HG02852 (cell line): Measurements from ENCODE around the gene WASF1.
A peak's percentile ranks its signal among the peaks of the same experiment; 100 is the strongest.

ENCODE experiments used
- ATAC-seq: cut with Tn5 transposase; IDR thresholded peaks from one replicate; pipeline ENCODE4 v1.9.1; 2021; ENCODE audit warnings: mild to moderate bottlenecking, moderate library complexity; ENCODE audit not compliant: unreplicated experiment

Gene WASF1

DNA sequence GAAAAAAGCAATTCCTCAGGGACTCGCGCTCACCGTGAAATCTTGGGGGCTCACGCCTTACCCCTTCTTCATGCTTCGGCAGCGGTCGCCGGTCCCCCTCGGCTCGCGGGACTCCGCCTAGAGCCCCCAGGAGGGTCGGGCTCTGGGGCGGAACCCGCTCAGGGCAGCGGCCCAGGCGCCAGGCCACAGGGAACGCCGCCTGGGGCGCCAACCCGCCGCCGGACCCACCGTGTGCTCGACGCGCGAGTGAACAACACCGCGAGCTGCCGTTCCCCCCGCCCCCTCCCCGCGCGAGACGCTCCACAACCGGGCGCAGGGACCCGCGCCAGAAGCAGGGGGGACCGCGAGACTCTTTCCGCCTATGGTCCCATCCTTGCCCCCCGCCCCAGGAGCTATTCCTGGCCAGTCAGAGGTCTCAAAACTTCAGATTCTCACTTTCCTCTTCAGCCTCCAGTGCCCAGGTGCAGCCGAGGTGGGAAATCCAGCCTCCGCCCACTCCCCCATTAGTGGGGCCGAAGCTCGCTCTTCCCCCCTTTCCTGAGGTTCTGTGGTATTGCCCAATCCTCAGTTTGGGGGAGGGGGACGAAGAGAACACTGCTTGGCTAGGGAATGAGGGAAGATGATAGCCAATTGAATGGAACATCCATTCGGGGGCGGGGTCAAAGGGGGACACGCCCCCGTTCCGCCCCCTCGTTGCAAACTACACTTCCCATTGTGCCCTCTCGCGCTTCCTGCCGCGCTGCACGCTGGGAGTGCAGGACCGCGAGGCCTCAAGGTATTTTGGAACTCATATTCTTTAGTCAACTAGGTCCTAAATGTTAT lies at the start of gene WASF1:
WASF1 (minus strand) TSS at position 265 of the 822 bp plus-strand sequence. CDS start 52,069 bp downstream, outside the sequence.
- ATAC-seq, result peak; percentile 81

DNA sequence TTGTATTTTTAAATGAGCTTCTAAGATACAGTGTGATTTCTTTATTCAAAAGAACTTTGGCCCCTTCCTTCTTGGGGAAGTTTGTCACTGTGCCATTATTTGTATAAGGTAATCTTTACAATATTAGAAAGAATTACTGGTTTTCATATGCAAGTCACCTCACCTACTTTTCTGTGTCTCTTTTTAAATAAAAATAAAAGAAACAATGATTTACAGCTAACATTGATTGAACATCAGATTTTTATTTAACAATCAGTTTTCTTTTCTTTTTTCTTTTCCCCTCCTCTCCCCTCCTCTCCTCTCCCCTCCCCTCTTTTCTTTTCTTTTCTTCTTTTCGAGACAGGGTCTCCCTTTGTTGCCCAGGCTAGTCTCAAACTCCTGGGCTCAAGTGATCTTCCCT lies 46.8 kb upstream of the WASF1 start:
- ATAC-seq, result no peak

DNA sequence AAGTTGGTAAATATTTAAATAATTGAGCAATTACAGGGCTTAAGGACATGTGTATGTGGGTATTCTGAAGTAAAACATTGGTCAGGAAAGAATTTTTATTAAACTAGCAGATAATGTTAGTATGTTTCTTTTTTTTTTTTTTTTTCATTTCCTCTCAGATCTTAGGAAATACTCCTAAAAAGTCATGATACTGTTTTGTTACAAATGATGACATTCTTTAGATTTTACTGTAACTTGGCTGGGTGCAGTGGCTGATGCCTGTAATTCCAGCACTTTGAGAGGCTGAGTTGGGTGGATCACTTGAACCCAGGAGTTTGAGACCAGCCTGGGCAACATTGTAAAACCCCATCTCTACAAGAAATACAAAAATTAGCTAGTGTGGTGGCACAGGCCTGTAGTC lies 42.3 kb upstream of the WASF1 start:
- no peak for ATAC-seq

DNA sequence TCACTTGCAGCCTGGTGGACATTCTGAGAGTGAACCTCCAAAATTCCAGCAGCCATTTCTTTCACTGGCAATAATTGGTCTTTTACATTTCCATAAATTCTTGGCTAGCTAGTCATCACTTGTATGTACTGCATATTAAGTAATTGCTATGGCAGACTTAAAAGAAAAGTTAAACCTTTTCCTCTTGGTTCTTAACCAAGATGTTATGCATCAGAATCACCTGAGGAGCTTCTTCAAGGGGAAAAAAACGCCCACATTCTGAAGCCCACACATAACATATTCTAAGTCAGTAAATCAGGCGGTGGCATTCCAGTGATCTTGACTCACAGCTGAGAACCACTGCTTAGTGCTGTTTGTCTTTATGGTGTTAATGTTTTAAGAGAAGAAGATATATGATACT lies 37.8 kb upstream of the WASF1 start:
- no peak for ATAC-seq

DNA sequence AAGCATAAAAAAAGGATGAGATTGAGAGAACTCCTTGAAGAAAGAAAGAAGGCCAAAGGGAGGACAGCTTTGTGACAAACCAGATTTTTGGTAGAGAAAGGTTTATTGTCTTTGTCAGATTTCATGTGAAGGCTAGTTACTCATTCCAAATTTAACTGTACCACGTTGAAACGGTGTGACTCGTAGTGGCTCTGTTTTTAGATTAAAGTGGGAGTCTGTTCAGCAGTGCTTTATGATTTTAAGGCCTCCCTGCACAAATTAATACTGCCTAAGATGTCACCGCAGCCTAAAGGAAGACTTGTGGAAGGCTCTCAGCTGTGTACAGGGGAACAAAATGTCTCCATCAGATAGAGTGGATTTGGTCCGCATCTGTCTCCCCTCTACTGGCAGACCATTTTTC lies 36.7 kb upstream of the WASF1 start:
- no peak for ATAC-seq

DNA sequence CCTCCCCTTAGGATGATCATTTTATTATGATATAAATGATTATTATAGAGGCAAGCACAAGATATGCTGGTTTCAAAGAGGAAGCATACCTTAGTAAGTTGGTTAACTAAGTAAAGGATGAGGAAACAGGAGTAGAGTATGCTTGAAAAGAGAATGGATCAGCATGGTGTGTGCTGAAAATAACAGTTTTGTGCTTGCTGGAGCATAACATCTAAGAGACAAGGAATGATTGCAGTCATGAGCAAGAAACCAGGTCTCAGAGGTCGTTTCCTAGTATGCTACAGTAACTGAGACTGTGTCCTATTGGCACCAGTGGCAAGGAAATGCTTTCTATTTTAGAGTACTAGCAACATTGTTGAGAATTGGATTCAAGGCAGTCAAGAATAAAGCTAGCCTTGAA lies 34.9 kb upstream of the WASF1 start:
- ATAC-seq, result no peak

DNA sequence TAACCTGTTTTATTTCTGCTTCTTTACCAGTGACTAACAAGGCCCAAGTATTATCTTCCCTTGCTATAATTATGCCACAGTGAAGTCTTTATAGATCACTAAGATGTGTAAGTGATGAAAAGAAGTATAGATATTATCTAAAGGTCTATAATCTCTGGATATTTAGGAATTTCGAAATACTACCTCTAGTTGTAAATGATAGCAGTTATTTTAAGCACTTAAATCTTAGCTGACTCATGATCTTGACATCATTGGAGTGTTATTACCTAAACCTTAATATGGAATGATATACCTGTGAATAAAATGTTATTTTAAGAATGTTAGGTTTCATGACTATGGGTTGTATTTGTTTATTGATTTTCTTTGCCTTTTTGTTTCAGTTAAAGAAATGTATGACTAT lies 32.3 kb upstream of the WASF1 start:
- ATAC-seq, result no peak

DNA sequence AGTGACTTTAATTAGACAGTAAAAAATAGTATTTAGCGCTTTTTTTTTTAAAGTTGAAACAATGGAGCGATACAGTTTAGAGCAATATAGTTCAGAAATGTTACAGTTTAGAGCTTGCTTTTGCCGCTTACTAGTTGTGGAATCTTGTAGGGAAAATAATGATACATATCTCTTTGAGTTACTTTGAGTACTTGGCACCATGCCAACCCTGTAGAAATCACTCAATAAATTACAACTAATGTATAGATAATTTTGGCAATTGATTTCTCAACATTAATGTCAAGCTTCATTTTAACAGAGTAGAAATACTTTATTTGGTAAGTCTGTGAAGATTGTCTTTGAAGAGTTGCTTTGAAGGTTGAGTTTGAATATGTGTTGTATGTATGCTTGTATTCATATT lies 28.2 kb upstream of the WASF1 start:
- ATAC-seq, result no peak

DNA sequence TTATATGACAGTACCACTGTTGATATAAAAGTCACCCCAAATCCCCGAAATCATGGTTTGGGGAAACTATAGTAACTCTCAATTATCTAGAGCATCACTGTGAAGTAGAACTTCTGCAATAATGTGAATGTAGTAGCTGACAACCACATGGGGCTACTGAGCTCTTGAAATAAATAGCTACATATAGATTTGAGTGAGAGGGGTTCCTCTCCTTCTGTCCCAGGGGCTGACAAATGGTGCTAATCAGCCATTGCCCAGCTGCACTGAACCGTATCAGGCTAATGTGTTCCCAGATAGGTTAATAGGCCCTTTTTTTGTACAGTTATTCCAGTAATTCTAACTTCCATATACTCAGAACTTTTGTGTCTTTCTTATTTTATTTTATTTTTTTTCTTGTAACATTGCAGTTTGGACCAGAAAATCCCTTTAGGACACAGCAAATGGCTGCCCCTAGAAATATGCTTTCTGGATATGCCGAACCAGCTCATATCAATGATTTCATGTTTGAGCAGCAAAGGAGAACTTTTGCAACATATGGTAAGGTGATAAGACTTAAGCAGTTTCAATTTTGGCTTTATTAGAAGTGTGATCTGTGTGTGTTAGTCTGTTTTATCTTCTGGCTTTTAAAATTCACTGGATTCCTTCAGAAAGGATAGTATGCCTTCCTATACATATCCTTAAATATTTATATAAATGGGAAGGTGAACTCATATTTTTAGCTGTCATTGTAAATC lies 21.8 kb upstream of the WASF1 start:
- ATAC-seq, result no peak

DNA sequence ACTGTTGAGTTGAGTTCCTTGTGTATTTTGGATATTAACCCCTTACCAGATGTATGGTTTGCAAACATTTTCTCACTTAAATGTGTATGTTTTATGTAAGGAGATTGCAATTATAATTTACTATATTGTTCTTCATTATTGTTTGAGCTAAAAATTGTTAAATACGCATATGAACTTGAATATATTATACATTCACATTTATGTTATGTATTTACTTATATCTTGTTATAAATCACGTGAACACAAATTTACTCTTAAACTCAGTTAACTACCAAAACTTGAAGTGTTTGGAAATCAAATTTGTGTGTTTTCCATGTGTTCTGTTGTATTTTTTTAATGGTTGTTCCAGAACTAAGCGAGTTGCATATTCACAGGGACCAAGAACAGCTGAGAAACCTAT lies 19.1 kb upstream of the WASF1 start:
- no peak for ATAC-seq

DNA sequence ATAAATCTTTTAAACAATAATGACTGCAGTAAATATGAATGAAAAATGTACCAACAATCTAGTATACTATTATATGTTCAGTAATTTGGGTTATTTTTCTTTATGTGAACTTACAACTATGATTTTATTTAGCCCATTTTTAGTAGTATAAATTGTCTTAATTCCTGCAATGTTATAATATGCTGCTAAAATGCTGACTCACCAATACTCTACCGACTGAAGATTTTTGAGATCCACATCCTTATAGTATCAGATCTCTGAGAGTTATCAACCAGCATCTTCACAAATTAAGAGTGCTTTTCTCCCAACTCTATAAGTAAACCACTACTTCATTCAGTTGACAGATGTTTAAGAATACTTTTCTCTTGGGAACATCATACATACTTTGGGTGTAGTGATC lies 17.4 kb upstream of the WASF1 start:
- ATAC-seq, result no peak

DNA sequence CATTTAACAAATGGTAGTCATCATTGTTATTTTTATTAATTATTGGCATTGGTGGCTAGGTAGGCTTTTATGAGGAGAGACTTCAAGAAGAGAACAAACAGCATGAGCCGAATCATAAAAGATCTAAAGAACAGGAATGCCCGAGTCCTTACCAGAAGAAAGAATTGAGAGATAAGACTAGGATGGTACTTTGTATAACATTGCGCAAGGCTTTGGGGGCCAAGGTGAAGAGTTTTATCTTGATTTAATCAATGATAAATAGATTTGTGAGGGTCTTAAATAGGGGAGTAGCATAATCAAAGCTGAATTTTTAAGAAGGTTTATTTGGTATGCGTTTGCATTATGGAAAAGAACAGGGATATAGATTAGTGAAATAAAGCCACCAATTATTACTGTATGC lies 16.2 kb upstream of the WASF1 start:
- ATAC-seq, result no peak

DNA sequence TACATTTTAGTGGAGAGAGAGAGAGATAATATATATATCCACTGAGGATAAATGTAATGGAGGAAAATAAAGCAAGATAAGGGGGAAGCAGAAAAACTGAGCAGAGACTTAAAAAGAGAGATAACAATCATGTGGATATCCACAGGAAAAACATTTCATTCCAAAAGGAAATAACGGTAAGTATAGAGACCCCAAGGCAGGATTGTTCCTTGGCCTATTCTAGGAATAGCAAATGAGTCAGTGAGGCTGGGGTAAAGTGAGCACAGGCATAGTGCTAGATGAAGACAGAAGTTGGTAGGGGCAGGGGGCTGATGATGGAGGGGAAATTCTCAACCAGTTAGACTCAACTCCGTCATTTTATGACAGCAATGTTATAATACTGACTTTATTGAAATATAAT lies 12.0 kb upstream of the WASF1 start:
- no peak for ATAC-seq

DNA sequence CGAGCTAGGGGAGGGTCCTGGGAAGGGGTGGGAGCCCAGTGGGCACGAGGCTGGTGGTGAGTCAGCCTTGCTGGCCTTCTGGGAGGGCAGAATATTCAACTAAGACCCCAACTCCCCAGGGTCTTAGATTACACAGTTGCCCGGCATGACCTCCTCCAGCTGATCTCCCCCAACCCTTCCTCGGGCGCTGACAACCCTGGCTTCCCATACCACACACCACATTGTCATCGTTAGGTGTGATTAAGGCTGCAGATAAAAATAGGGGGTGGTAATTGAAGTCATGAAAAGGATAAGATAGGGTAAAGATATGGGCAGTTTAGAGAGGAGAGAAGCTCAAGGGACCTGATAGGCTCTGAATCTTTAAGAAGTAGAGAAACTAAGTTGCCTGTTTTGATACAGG lies 11.3 kb upstream of the WASF1 start:
- no peak for ATAC-seq

DNA sequence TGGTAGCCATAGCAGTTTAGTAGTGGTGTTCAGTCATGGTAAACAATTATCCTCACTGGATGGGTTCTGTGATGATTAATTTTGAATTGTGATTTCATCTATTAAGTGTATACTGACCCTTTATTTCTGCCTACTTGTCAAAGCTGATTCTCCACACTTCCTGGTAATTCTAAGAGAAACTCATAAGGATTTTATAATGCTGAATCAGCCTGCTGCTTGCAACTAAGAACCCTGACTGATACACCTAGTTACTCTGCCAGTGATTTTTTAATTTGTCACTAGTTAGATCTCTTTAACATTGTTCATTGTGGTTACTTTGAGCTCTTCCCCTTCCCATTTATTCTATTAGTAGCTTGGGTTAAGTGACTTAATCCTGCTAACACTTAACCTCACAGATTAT lies 9.3 kb upstream of the WASF1 start:
- ATAC-seq, result no peak

DNA sequence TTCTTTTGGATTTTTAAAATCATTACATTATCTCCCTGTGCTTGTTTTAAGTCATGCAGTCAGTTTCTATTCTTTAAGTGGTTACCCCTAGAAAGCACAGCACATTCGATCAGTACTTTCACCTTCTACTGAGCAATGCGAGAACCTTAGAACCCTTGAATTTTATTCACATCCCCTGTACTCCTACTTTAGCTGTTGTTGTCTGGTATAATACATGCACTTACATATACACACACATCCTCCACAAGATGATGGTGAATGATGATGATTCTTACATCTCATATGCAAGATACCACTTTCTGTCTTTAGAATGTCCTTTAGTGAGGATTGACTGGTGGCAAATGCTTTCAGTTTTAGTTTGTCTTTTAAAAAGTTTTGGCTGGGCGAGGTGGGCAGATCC lies 6.4 kb upstream of the WASF1 start:
- ATAC-seq, result peak; percentile 66

DNA sequence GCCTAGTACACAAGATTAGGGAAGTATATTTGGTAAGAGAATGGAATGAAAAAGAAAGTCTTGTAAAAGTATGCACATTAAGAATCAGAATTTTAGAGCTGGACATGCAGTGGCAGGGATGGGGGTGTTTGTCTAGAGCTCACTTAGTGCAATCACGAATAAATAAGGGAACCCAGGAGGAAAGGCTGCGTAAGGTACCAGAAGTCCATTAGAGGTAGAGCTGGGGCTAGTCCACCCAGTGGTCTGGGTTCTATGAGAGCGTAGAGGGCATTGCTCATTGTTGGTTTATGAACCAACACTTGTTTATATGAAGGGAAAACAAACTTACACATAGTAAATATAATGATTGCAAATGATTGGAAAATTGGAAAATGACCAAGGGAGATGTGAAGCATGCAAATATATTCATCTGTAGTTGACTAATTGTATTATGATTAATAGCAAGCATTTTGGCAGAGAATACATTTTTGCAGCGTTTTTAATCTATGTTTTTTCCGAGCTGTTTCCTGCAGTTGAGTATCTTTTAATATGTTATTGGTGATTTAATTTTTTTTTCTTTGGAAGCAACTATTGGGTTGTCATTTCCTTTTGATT lies 3.9 kb upstream of the WASF1 start:
- no peak for ATAC-seq

DNA sequence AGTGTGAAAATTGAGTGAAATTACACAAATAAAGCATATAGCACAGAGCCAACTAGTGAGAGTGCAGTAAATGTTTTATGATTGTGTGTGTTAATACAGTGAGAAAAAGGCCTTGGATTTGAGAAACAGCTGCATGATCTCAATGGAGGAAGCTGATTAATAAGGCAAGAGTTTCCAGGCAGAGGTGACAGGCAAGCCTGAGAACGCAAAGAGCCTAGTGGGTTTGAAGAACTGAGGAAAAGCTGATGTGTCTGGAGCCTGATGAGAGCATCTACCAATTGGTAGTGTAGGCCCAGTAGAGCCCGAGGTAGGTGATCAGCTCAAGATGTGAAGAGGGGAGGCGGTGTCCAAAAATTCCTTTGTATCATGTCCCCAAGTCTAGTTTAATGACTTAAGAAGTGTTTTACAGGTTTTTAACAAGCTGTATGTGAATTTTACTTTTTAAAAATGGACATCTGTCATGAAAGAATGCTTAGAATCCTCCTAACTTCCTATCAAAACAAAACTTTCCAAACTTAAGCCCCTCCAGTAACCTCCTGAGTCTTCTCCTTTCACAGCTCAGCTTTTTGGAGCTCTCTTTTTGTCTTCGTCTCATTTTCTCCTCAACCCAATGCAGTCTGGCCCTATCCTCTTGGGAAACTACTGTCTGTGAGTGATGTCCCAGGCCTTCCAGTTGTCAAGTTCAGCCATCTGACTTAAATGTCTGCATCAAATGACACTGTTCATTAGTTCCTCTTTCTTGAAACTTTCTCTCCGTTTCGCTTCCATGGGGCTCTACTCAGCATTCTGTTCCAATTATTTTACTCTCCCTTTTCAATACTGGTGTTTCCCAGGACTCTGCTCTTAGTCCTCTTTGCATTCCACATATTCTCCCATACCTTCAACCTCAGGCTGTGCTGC lies 1.9 kb upstream of the WASF1 start:
- ATAC-seq, result no peak

DNA sequence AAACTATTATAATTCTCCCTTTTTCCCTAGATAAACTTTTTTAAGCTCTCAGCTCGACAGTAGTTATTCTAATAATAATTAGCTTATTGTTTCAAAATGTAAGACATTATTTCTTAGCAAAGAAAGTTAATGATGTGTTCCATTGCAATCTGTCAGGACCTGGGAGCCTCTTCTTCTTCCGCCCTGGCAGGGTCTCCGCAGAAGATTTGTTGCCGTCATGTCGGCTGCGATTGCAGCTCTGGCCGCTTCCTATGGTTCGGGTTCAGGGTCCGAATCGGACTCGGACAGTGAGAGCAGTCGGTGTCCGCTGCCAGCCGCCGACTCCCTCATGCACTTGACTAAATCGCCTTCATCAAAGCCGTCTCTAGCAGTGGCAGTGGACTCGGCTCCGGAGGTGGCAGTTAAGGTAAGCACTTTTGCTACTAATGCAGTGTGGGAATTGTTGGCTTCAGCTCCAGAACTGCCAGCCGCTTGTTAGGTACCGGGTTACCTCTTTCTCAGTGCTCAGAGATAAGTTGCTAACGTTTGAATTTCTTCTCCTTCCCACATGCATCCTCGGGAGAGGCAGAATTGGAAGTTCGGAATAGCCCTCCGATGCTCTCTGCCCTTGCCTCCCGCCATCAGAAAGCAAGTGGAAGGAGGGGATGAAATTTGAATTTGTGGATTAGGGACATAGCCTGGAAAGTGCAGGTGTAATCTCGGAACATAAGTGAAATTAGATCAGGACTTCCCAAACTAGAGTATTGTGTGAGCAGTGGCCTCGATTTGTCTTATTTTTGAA lies 948 bp upstream of the WASF1 start, which contains the start of gene CDC40:
CDC40 (plus strand) TSS at position 200 of the 781 bp plus-strand sequence; CDS start at position 218, 18 bp downstream.
- ATAC-seq, result peak; percentile 40
